CD8-positive, alpha-beta memory T cell (primary cell): ENCODE data around the gene SLC9A1. TPM values are rescaled to one million over a fixed set of nuclear protein-coding genes. Genes with fewer than 3 reads are reported as not detected.
A peak's percentile ranks its signal among the peaks of the same experiment; 100 is the strongest.

Source experiments
- CTCF ChIA-PET: fragments of 350-600 bp; sonication (Branson Sonifier 250); formaldehyde crosslinking; loops from one replicate; lab custom pipeline; 2021; ENCODE audit warnings: antibody characterized with exemption; lab: Charles Lee
- POLR2A ChIA-PET: fragments of 350-600 bp; sonication (Branson Sonifier 250); formaldehyde crosslinking; loops from one replicate; lab custom pipeline; 2021; ENCODE audit warnings: antibody characterized with exemption; lab: Charles Lee
- DNase-seq, 5 donors: peaks; one replicate each; pipeline versions ENCODE4 v3.0.0 to v3.0.0-alpha.2; 2020 to 2022; ENCODE audit warnings: mixed read lengths in 1 of 5
- H3K27ac ChIP-seq: one replicate; pipeline ENCODE4 v1.7.0; 2013; ENCODE audit warnings: low read depth, mild to moderate bottlenecking, low read length, moderate library complexity
- H3K27me3 ChIP-seq: 2 replicates; pipeline ENCODE4 v1.7.0; 2013; ENCODE audit warnings: low read length, mild to moderate bottlenecking; ENCODE audit not compliant: insufficient read depth, poor library complexity, severe bottlenecking
- H3K36me3 ChIP-seq: 2 replicates; pipeline ENCODE4 v1.7.0; 2013; ENCODE audit warnings: mild to moderate bottlenecking, low read length, moderate library complexity; ENCODE audit not compliant: insufficient read depth
- H3K4me1 ChIP-seq: 2 replicates; pipeline ENCODE4 v1.7.0; 2013; ENCODE audit warnings: mild to moderate bottlenecking, low read length, moderate library complexity; ENCODE audit not compliant: insufficient read depth
- H3K4me3 ChIP-seq: 2 replicates; pipeline ENCODE4 v1.7.0; 2013; ENCODE audit warnings: mild to moderate bottlenecking, low read length
- H3K9me3 ChIP-seq: 2 replicates; pipeline ENCODE4 v1.7.0; 2013; ENCODE audit warnings: mild to moderate bottlenecking, low read length
- H3K27ac Mint-ChIP-seq, 8 donors: one replicate each; pipeline ENCODE4 v1.8.0; 2020 to 2021; ENCODE audit warnings: mixed read lengths in 8 of 8, mild to moderate bottlenecking in 6 of 8, inconsistent platforms in 3 of 8, moderate library complexity in 3 of 8
- H3K27me3 Mint-ChIP-seq, 2 donors: one replicate each; pipeline ENCODE4 v1.8.0; 2020 to 2021; ENCODE audit warnings: mixed read lengths in 2 of 2, mild to moderate bottlenecking in 1 of 2, moderate library complexity in 1 of 2
- H3K36me3 Mint-ChIP-seq, 3 donors: one replicate each; pipeline ENCODE4 v1.8.0; 2020 to 2021; ENCODE audit warnings: mixed read lengths in 3 of 3, inconsistent platforms in 1 of 3, mild to moderate bottlenecking in 1 of 3
- H3K4me1 Mint-ChIP-seq, 3 donors: one replicate each; pipeline ENCODE4 v1.8.0; 2020 to 2021; ENCODE audit warnings: mixed read lengths in 3 of 3, inconsistent platforms in 1 of 3, mild to moderate bottlenecking in 1 of 3
- H3K4me3 Mint-ChIP-seq, 7 donors: one replicate each; pipeline ENCODE4 v1.8.0; 2020 to 2021; ENCODE audit warnings: mixed read lengths in 7 of 7, mild to moderate bottlenecking in 6 of 7, moderate library complexity in 4 of 7, inconsistent platforms in 2 of 7
- H3K9me3 Mint-ChIP-seq, 5 donors: one replicate each; pipeline ENCODE4 v1.8.0; 2020 to 2022; ENCODE audit warnings: mixed read lengths in 5 of 5, mild to moderate bottlenecking in 3 of 5, moderate library complexity in 2 of 5, inconsistent platforms in 1 of 5
- polyA plus RNA-seq: library from polyadenylated mRNA; unstranded; fragments of 300-500 nt; fragmentation: Illumina TruSeq; gene quantifications from one replicate; pipeline ENCODE4 v1.2.3, GENCODE V29; 2021
- total RNA-seq, 2 experiments: library from RNA; stranded (reverse); gene quantifications; one replicate each; pipeline ENCODE4 v1.2.3, GENCODE V29; 2021

SLC9A1 gene
- total and polyA plus RNA-seq, 3 experiments from 2014 or later, result 15.3 to 24.8 (median 23.9) TPM

DNA sequence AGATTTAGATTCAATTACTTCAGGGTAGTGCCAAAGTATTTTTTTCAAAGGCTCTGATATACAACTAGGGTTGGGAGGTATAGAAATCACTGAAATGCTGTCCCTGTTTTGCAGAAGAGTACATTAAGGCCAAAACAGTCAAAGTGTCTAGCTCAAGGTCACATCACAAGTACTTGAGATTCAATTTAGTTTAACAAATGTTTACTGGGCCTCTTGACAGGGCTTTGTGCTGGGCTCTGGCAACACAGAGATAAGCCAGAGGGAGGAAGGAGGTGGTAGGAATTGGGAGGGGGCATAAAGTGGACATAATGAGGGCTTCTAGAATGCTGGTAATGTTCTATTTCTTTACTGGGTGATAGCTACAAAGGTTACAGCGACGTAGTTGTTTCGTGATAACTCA, 2.3 kb upstream of the SLC9A1 start:
- Histone ChIP-seq H3K9me3 (no peaks in the 10 kb centered on the region), H3K4me1 (peaks cover 38% of the 10 kb centered on the region), H3K27me3 (no peaks in the 10 kb centered on the region), H3K27ac (no peak overlapping the region), H3K36me3 (no peaks in the 10 kb centered on the region), H3K4me3 (no peak overlapping the region)
- H3K27me3 Mint-ChIP-seq, result peaks cover 0 to 3% of the 10 kb centered on the region in 2 donors
- peak overlapping the region in 5 of 8 donors; percentile 3 to 61 (median 21) for H3K27ac Mint-ChIP-seq
- peaks cover 0 to 2% (median 0%) of the 10 kb centered on the region in 3 donors for H3K36me3 Mint-ChIP-seq
- POLR2A ChIA-PET, result no interaction called here
- H3K9me3 Mint-ChIP-seq, result no peaks in the 10 kb centered on the region
- peaks cover 32 to 35% (median 32%) of the 10 kb centered on the region in 3 donors for H3K4me1 Mint-ChIP-seq
- DNase-seq, result no peak
- CTCF ChIA-PET, result interaction anchor here (0.7 to 4.3 kb wide), 4 partner anchors 22 to 1580 kb away, joined by 3 to 38 read pairs (median 4); partner anchors contain the start of gene YTHDF2
- peak overlapping the region in 1 of 7 donors; percentile 25 for H3K4me3 Mint-ChIP-seq

DNA sequence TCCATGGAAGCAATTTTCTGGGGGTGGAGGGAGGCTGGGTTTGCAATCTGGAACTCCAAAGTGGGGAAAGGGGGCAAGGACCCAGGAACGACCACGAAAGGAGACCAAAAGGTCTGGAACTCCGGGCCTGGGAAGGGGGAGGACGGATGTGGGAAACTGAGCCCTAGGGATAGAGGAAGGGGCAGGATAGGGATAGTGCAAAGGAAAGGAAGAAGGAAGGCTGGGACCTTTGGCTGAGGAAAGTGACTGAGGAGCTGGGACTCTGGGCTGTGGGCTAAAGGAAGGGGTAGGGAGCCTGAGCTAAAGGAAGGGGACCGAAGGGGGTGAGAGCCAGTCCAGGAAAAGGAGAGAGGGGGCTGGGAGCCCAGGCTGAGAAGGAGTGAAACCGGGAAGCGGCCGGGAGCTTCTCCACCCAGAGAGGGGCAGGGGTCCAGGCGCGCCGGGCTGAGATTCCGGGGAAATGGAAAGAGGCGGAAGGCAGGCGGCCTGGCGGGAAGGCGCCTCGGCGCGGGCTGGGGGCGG, 395 bp downstream of the SLC9A1 start:
- ChIA-PET POLR2A (interaction anchor here (0.5 to 4.3 kb wide), 9 partner anchors 10 to 485 kb away, joined by 3 to 62 read pairs (median 5); partner anchors contain the start of gene WDTC1), CTCF (interaction anchor here (0.6 to 4.3 kb wide), 22 partner anchors 9 to 1279 kb away, joined by 3 to 38 read pairs (median 4); no protein-coding TSS in a partner anchor)
- Histone ChIP-seq H3K4me3 (peak overlapping the region; percentile 62), H3K27me3 (no peaks in the 10 kb centered on the region), H3K4me1 (peaks cover 34% of the 10 kb centered on the region), H3K36me3 (no peaks in the 10 kb centered on the region), H3K9me3 (no peaks in the 10 kb centered on the region), H3K27ac (peak overlapping the region; percentile 97)
- Mint-ChIP-seq H3K4me1 (peaks cover 48 to 59% (median 53%) of the 10 kb centered on the region in 3 donors), H3K27me3 (peaks cover 0 to 3% of the 10 kb centered on the region in 2 donors), H3K36me3 (peaks cover 0 to 4% (median 4%) of the 10 kb centered on the region in 3 donors), H3K9me3 (no peaks in the 10 kb centered on the region), H3K4me3 (peak overlapping the region; percentile 85 to 95 (median 89)), H3K27ac (peak overlapping the region; percentile 77 to 98 (median 90))
- peak in 1 of 5 donors; percentile 17 for DNase-seq

GRCh38 chr1:27153927-27154358, 982 bp downstream of the SLC9A1 start:
- Histone ChIP-seq H3K4me3 (peak overlapping the region; percentile 62), H3K9me3 (no peaks in the 10 kb centered on the region), H3K36me3 (no peaks in the 10 kb centered on the region), H3K4me1 (peaks cover 35% of the 10 kb centered on the region), H3K27ac (peak overlapping the region; percentile 97), H3K27me3 (no peaks in the 10 kb centered on the region)
- Mint-ChIP-seq H3K9me3 (no peaks in the 10 kb centered on the region), H3K27me3 (peaks cover 0 to 3% of the 10 kb centered on the region in 2 donors), H3K27ac (peak overlapping the region; percentile 77 to 98 (median 90)), H3K36me3 (peaks cover 0 to 7% (median 4%) of the 10 kb centered on the region in 3 donors), H3K4me3 (peak overlapping the region; percentile 85 to 95 (median 89)), H3K4me1 (peaks cover 54 to 65% (median 59%) of the 10 kb centered on the region in 3 donors)
- ChIA-PET CTCF (interaction anchor here (0.5 to 4.3 kb wide), 14 partner anchors 8 to 258 kb away, joined by 3 to 38 read pairs (median 6); no protein-coding TSS in a partner anchor), POLR2A (interaction anchor here (0.9 to 4.3 kb wide), 5 partner anchors 10 to 80 kb away, joined by 3 to 62 read pairs (median 9); partner anchors contain the start of gene WDTC1)
- DNase-seq, result peak in 1 of 5 donors; percentile 10

GRCh38 chr1:27153549-27153886, 1.4 kb downstream of the SLC9A1 start:
- Mint-ChIP-seq H3K9me3 (no peaks in the 10 kb centered on the region), H3K36me3 (peaks cover 0 to 11% (median 4%) of the 10 kb centered on the region in 3 donors), H3K27me3 (peaks cover 0 to 3% of the 10 kb centered on the region in 2 donors), H3K27ac (peak overlapping the region; percentile 77 to 96 (median 86)), H3K4me3 (peak overlapping the region; percentile 85 to 95 (median 89)), H3K4me1 (peaks cover 58 to 69% (median 63%) of the 10 kb centered on the region in 3 donors)
- ChIA-PET CTCF (interaction anchor here (1.9 to 4.3 kb wide), 3 partner anchors 13 to 41 kb away, joined by 15 to 38 read pairs (median 31); no protein-coding TSS in a partner anchor), POLR2A (interaction anchor here (0.6 to 4.3 kb wide), 4 partner anchors 9 to 128 kb away, joined by 3 to 62 read pairs (median 14); no protein-coding TSS in a partner anchor)
- no peak for DNase-seq
- Histone ChIP-seq H3K9me3 (no peaks in the 10 kb centered on the region), H3K27ac (peak overlapping the region; percentile 97), H3K4me3 (peak overlapping the region; percentile 62), H3K4me1 (peaks cover 40% of the 10 kb centered on the region), H3K36me3 (no peaks in the 10 kb centered on the region), H3K27me3 (no peaks in the 10 kb centered on the region)

GRCh38 chr1:27152829-27153548, 1.9 kb downstream of the SLC9A1 start:
- peak overlapping the region; percentile 62 for H3K4me3 ChIP-seq
- peaks cover 0 to 3% of the 10 kb centered on the region in 2 donors for H3K27me3 Mint-ChIP-seq
- peaks cover 44% of the 10 kb centered on the region for H3K4me1 ChIP-seq

DNA sequence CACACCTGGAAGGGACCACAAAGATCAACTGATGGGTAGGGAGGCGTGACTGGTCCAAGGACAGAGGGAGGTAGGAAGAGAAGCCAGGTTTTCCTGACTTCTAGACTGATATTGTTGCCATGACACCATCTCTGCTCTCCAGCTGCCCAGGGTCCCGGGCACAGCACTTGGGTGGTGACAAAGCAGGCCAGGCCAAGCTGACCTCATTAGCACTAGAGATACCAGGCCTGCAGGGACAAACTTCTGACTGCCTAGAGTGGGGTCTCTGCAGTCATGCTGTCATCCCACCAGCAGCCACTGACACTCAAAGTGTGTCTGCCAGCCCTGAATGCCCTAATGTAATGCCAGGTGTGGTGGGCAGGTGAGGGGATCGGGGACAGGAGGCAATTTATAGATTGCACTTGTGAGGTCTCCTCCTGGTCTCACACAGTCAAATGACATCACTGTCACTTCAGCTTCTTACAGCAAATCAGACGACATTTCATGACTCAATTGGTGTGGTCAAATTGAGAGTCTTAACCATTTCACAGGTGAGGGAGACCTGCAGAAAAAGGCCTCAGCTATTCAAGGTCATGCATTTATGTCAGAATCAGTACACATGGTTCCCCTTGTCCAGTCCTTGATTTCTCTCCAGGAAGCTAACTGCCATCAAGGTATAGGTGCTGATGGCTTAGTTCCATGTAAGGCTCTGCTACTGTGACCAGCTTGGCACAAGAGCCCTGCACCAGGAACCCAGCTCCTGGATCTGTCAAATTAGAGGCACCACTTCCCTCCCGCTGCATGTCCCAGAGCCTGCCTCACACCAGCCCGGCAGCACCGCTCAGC, 2.7 kb downstream of the SLC9A1 start:
- H3K9me3 ChIP-seq, result no peaks in the 10 kb centered on the region
- H3K4me1 Mint-ChIP-seq, result peaks cover 64 to 76% (median 69%) of the 10 kb centered on the region in 3 donors
- ChIA-PET POLR2A (interaction anchor here (4.3 kb wide), 1 partner anchor 14 kb away, joined by 62 read pairs; no protein-coding TSS in a partner anchor), CTCF (interaction anchor here (0.8 to 1.5 kb wide), 2 partner anchors 15 to 50 kb away, joined by 6 read pairs; no protein-coding TSS in a partner anchor)
- H3K27ac Mint-ChIP-seq, result peak overlapping the region in 7 of 8 donors; percentile 60 to 96 (median 84)
- no peaks in the 10 kb centered on the region for H3K36me3 ChIP-seq
- peak overlapping the region; percentile 85 to 95 (median 89) for H3K4me3 Mint-ChIP-seq
- peaks cover 44% of the 10 kb centered on the region for H3K4me1 ChIP-seq
- H3K27ac ChIP-seq, result no peak overlapping the region
- peak overlapping the region; percentile 27 for H3K4me3 ChIP-seq
- no peaks in the 10 kb centered on the region for H3K9me3 Mint-ChIP-seq
- DNase-seq, result no peak
- H3K27me3 ChIP-seq, result no peaks in the 10 kb centered on the region
- peaks cover 0 to 14% (median 4%) of the 10 kb centered on the region in 3 donors for H3K36me3 Mint-ChIP-seq
- peaks cover 0 to 3% of the 10 kb centered on the region in 2 donors for H3K27me3 Mint-ChIP-seq

More at GRCh38 chr1:27152829-27153548, 1.9 kb downstream of the SLC9A1 start:
- DNase-seq, result no peak
- no peaks in the 10 kb centered on the region for H3K9me3 ChIP-seq
- no peaks in the 10 kb centered on the region for H3K9me3 Mint-ChIP-seq
- H3K4me1 Mint-ChIP-seq, result peaks cover 64 to 74% (median 68%) of the 10 kb centered on the region in 3 donors
- ChIA-PET CTCF (interaction anchor here (0.8 to 2.9 kb wide), 3 partner anchors 16 to 51 kb away, joined by 6 to 31 read pairs (median 6); no protein-coding TSS in a partner anchor), POLR2A (interaction anchor here (0.6 to 4.3 kb wide), 2 partner anchors 14 to 127 kb away, joined by 3 to 62 read pairs; no protein-coding TSS in a partner anchor)
- peak overlapping the region; percentile 85 to 95 (median 89) for H3K4me3 Mint-ChIP-seq
- H3K27ac ChIP-seq, result peak overlapping the region; percentile 1
- no peaks in the 10 kb centered on the region for H3K36me3 ChIP-seq
- peak overlapping the region; percentile 60 to 96 (median 84) for H3K27ac Mint-ChIP-seq
- H3K27me3 ChIP-seq, result no peaks in the 10 kb centered on the region
- H3K36me3 Mint-ChIP-seq, result peaks cover 0 to 14% (median 4%) of the 10 kb centered on the region in 3 donors

DNA sequence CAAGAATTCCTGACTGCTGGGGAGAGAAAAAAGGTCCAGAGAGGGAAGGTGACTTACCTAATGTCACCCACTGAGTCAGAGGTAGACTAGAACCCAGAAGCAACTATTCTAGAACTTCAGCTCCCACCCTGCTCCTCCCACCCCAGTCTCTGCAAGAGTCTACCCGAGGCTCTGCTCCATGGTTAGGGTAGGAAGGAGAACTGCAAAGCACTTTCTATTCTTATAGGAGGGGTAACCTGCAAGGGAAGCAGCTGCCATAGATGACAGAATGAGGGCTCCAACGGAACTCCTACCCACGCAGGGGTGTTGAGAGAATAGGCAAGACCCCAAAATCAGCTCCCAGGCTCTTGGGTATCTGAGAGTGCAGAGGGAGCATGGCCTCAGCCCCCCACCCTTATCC, 4.3 kb downstream of the SLC9A1 start:
- Mint-ChIP-seq H3K27me3 (peaks cover 0 to 3% of the 10 kb centered on the region in 2 donors), H3K4me1 (peaks cover 64 to 75% (median 68%) of the 10 kb centered on the region in 3 donors), H3K27ac (peak overlapping the region in 3 of 8 donors; percentile 19 to 55 (median 44)), H3K4me3 (peak overlapping the region in 2 of 7 donors; percentile 34 to 70), H3K9me3 (no peaks in the 10 kb centered on the region), H3K36me3 (peaks cover 0 to 17% (median 4%) of the 10 kb centered on the region in 3 donors)
- ChIA-PET CTCF (interaction anchor here (0.6 kb wide), 1 partner anchor 771 kb away, joined by 3 read pairs; no protein-coding TSS in a partner anchor), POLR2A (no interaction called here)
- no peaks in the 10 kb centered on the region for H3K9me3 ChIP-seq
- DNase-seq, result no peak
- no peaks in the 10 kb centered on the region for H3K27me3 ChIP-seq
- H3K36me3 ChIP-seq, result no peaks in the 10 kb centered on the region
- no peak overlapping the region for H3K4me3 ChIP-seq
- H3K27ac ChIP-seq, result no peak overlapping the region
- H3K4me1 ChIP-seq, result peaks cover 43% of the 10 kb centered on the region
